A673 (cell line): ENCODE data around the gene OXNAD1. TPM values are rescaled to one million over a fixed set of nuclear protein-coding genes. Genes with fewer than 3 reads are reported as not detected.

Experiments
- BruUV-seq: library from RNA; stranded (reverse); fragments of 400-500 nt; replicated peaks from 2 replicates; lab custom pipeline; 2021; lab: Mats Ljungman, UMichigan
- CTCF ChIA-PET: fragments of 300-600 bp; sonication (Branson Sonifier 250); formaldehyde crosslinking; loops from one replicate; lab custom pipeline; 2022; ENCODE audit warnings: antibody characterized with exemption; lab: Charles Lee
- POLR2A ChIA-PET: fragments of 300-600 bp; sonication (Branson Sonifier 250); formaldehyde crosslinking; loops from one replicate; lab custom pipeline; 2022; ENCODE audit warnings: antibody characterized with exemption; ENCODE audit not compliant: low non-redundant PET; lab: Charles Lee
- DNase-seq: peaks from one replicate; pipeline ENCODE4 v3.0.0-alpha.2; 2015; ENCODE audit warnings: low spot score
- H3K27ac ChIP-seq: fragments of 200-600 bp; sonication (generic); 2 replicates; pipeline ENCODE4 v1.5.1; 2016; ENCODE audit warnings: mixed run types, low read depth, mild to moderate bottlenecking, mixed read lengths, antibody characterized with exemption, low read length; ENCODE audit not compliant: poor library complexity, severe bottlenecking
- H3K27me3 ChIP-seq: fragments of 200-600 bp; sonication (generic); replicated peaks from 2 replicates; pipeline ENCODE4 v1.6.1; 2017; ENCODE audit warnings: mixed run types, low read depth, mild to moderate bottlenecking, mixed read lengths, antibody characterized with exemption, low read length; ENCODE audit not compliant: insufficient read depth, poor library complexity
- H3K36me3 ChIP-seq: fragments of 200-600 bp; sonication (generic); 2 replicates; pipeline ENCODE4 v1.6.1; 2016; ENCODE audit warnings: mixed run types, mild to moderate bottlenecking, mixed read lengths, antibody characterized with exemption, low read length; ENCODE audit not compliant: insufficient read depth, poor library complexity, severe bottlenecking
- H3K4me1 ChIP-seq: fragments of 200-600 bp; sonication (generic); 2 replicates; pipeline ENCODE4 v1.6.1; 2017; ENCODE audit warnings: mixed run types, mild to moderate bottlenecking, mixed read lengths, antibody characterized with exemption, low read length; ENCODE audit not compliant: insufficient read depth, poor library complexity, severe bottlenecking
- H3K4me3 ChIP-seq: fragments of 200-600 bp; sonication (generic); 2 replicates; pipeline ENCODE4 v1.5.1; 2016; ENCODE audit warnings: low read depth, mixed run types, mild to moderate bottlenecking, mixed read lengths, low read length; ENCODE audit not compliant: poor library complexity, severe bottlenecking
- H3K9me3 ChIP-seq: fragments of 200-600 bp; sonication (generic); 2 replicates; pipeline ENCODE4 v1.6.1; 2016; ENCODE audit warnings: mixed run types, low read depth, mild to moderate bottlenecking, mixed read lengths, antibody characterized with exemption, low read length; ENCODE audit not compliant: poor library complexity, severe bottlenecking
- CTCF ChIP-seq: fragments of 300-800, 200-600 bp; sonication (generic); conservative IDR thresholded peaks from 2 replicates; pipeline ENCODE4 v1.5.1; 2017; ENCODE audit warnings: low read depth, mild to moderate bottlenecking, antibody characterized with exemption, low read length, moderate library complexity, mixed read lengths
- EZH2 ChIP-seq: fragments of 200-600 bp; sonication (generic); IDR thresholded peaks from 2 replicates; pipeline ENCODE4 v1.6.1; 2017; ENCODE audit warnings: borderline replicate concordance, low read depth, mild to moderate bottlenecking, mixed read lengths, antibody characterized with exemption, low read length; ENCODE audit not compliant: poor library complexity, severe bottlenecking
- intact Hi-C: fragments of 100-400 bp; cut with micrococcal nuclease; formaldehyde crosslinking; loops from one replicate; pipeline ENCODE4 v1.10.0; 2022; ENCODE audit not compliant: unreplicated experiment
- total RNA-seq: library from RNA; stranded (reverse); gene quantifications from 2 replicates; pipeline ENCODE4 v1.2.3, GENCODE V29; 2021

Gene OXNAD1
- total RNA-seq, 1 experiment from 2014 or later = 21.5 TPM

- Histone ChIP-seq H3K27ac (no peak overlapping the region), H3K36me3 (no peaks in the 10 kb centered on the region), H3K27me3 (no peaks in the 10 kb centered on the region), H3K4me1 (no peaks in the 10 kb centered on the region), H3K9me3 (no peaks in the 10 kb centered on the region), H3K4me3 (no peak overlapping the region)
- no peak for DNase-seq
- intact Hi-C loops = no loop called here
- POLR2A ChIA-PET = no interaction called here
- TF ChIP-seq CTCF (no peak), EZH2 (no peak)
- CTCF ChIA-PET = no interaction called here
- no TSS peak for BruUV-seq
These were observed 43.0 kb upstream of the OXNAD1 start for GRCh38 chr3:16221990-16222389.

GRCh38 chr3:16222547-16222946, 42.5 kb upstream of the OXNAD1 start:
- no peak for DNase-seq
- H3K9me3 ChIP-seq = no peaks in the 10 kb centered on the region
- intact Hi-C loops = no loop called here
- H3K27me3 ChIP-seq = no peaks in the 10 kb centered on the region
- TF ChIP-seq EZH2 (no peak), CTCF (no peak)
- ChIA-PET CTCF (no interaction called here), POLR2A (no interaction called here)
- no peaks in the 10 kb centered on the region for H3K36me3 ChIP-seq
- BruUV-seq = no TSS peak
- H3K4me3 ChIP-seq = no peak overlapping the region
- H3K27ac ChIP-seq = no peak overlapping the region
- no peaks in the 10 kb centered on the region for H3K4me1 ChIP-seq

GRCh38 chr3:16224325-16224724, 40.7 kb upstream of the OXNAD1 start:
- BruUV-seq = no TSS peak
- no peaks in the 10 kb centered on the region for H3K27me3 ChIP-seq
- H3K4me1 ChIP-seq = no peaks in the 10 kb centered on the region
- TF ChIP-seq EZH2 (no peak), CTCF (no peak)
- CTCF ChIA-PET = no interaction called here
- H3K4me3 ChIP-seq = no peak overlapping the region
- no peak overlapping the region for H3K27ac ChIP-seq
- POLR2A ChIA-PET = no interaction called here
- no peaks in the 10 kb centered on the region for H3K36me3 ChIP-seq
- no peak for DNase-seq
- no peaks in the 10 kb centered on the region for H3K9me3 ChIP-seq
- intact Hi-C loops = no loop called here
